ENCODE results near the gene CD79A.

The CD79A gene

DNA sequence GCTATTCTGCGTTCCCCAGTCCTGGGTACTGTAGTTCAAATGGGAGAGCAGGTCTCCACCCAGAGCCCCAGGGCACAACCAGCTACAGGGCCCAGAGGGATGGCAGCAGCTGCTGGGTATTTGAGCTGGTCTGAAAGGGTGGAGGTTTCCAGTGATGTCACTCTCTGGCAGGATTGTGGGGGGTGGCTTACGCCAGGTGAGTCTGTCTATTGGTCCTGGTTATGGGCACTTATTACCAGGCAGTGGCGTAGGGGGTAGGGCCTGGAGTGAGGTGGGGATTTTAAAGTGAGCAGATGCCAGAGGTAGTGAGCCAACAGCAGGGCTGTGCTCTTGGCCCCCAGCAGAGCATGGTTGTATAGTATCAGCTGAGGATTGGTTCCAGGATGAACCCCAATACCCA, 10.8 kb upstream of the CD79A start:
- TF ChIP-seq TAF1 (IDR thresholded peaks at IDR 0.05; ENCODE audit: borderline replicate concordance, insufficient read depth, low read length) (no peak), POLR2AphosphoS5 (IDR thresholded peaks at IDR 0.05; ENCODE audit: low read depth, low read length) (no peak)

- TF ChIP-seq POLR2AphosphoS5 (IDR thresholded peaks at IDR 0.05; ENCODE audit: low read depth, low read length) (no peak), REST (IDR thresholded peaks at IDR 0.05; ENCODE audit: insufficient read depth in 1 of 2, low read depth in 2 of 2, low read length in 2 of 2) (no peak), TAF1 (IDR thresholded peaks at IDR 0.05; ENCODE audit: borderline replicate concordance, insufficient read depth, low read length) (no peak), SIN3A (IDR thresholded peaks at IDR 0.05; ENCODE audit: borderline replicate concordance, insufficient read depth, low read length) (no peak), FOXP2 (optimal IDR thresholded peaks at IDR 0.05; ENCODE audit: borderline replicate concordance, extremely low read depth, extremely low read length, insufficient read depth) (no peak)
These were observed 8.7 kb upstream of the CD79A start for GRCh38 chr19:41868120-41868988.

- no peak for TF ChIP-seq TAF1 (IDR thresholded peaks at IDR 0.05; ENCODE audit: borderline replicate concordance, insufficient read depth, low read length)
- TF ChIP-seq POLR2AphosphoS5 (IDR thresholded peaks at IDR 0.05; ENCODE audit: low read depth, low read length): peak; percentile 14; the same call in 1 of the 2 replicates
These were observed 8.1 kb upstream of the CD79A start for GRCh38 chr19:41868989-41869300.

GRCh38 chr19:41869374-41869955, 7.6 kb upstream of the CD79A start:
- TF ChIP-seq FOXP2 (optimal IDR thresholded peaks at IDR 0.05; ENCODE audit: borderline replicate concordance, extremely low read depth, extremely low read length, insufficient read depth) (no peak), REST (IDR thresholded peaks at IDR 0.05; ENCODE audit: insufficient read depth in 1 of 2, low read depth in 2 of 2, low read length in 2 of 2) (no peak), SIN3A (IDR thresholded peaks at IDR 0.05; ENCODE audit: borderline replicate concordance, insufficient read depth, low read length) (no peak), POLR2AphosphoS5 (IDR thresholded peaks at IDR 0.05; ENCODE audit: low read depth, low read length) (no peak), TAF1 (IDR thresholded peaks at IDR 0.05; ENCODE audit: borderline replicate concordance, insufficient read depth, low read length) (no peak)

GRCh38 chr19:41870401-41870873, 6.6 kb upstream of the CD79A start:
- TF ChIP-seq POLR2AphosphoS5 (IDR thresholded peaks at IDR 0.05; ENCODE audit: low read depth, low read length) (peak; percentile 36; the same call in 1 of the 2 replicates), TAF1 (IDR thresholded peaks at IDR 0.05; ENCODE audit: borderline replicate concordance, insufficient read depth, low read length) (no peak), SIN3A (IDR thresholded peaks at IDR 0.05; ENCODE audit: borderline replicate concordance, insufficient read depth, low read length) (no peak)

DNA sequence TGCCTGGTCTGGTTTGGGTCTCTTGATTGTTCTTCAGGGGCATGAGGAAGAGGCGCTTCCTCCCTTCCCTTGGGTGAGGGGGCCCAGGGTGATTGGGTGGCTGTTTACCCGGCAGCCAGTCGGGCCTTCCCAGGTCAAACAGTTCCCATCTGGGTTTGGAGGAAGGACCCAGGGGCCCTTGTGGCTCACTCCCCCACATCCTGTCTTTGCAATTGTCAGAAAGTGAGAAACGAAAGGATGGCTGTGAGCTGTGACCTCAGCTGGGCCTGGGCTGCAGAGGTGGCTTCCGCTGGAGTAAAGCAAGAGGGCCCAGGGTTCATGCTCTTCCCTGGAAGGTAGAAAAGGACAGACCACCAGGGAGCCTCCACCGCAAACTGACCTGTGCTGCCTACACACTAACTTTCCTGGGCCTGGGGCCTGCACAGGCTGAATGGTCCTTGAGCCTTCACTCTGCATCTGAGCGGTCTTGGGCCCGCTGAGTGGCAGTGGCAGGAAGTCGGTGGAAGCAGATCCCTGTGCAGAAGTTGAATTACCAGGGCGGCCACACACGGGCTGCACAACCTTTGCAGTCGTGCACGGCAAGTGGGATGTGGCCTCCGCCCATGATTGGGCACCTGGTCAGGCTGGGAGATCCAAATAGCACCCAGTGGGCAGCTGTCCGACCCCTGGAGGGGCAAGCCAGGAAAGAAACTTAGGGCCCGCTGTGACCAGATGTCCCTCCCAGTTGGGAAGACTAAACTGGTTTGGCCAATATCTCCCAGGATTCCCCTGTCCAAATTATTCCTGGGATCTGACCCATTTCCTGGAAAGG, 5.3 kb upstream of the CD79A start:
- TF ChIP-seq FOXP2 (optimal IDR thresholded peaks at IDR 0.05; ENCODE audit: borderline replicate concordance, extremely low read depth, extremely low read length, insufficient read depth): no peak
- TF ChIP-seq TAF1 (IDR thresholded peaks at IDR 0.05; ENCODE audit: borderline replicate concordance, insufficient read depth, low read length): peak; percentile 28; the same call in 1 of the 2 replicates
- TF ChIP-seq REST (IDR thresholded peaks at IDR 0.05; ENCODE audit: insufficient read depth in 1 of 2, low read depth in 2 of 2, low read length in 2 of 2): no peak
- TF ChIP-seq SIN3A (IDR thresholded peaks at IDR 0.05; ENCODE audit: borderline replicate concordance, insufficient read depth, low read length): peak; percentile 27; the same call in 1 of the 2 replicates
- peak; percentile 92 for TF ChIP-seq POLR2AphosphoS5 (IDR thresholded peaks at IDR 0.05; ENCODE audit: low read depth, low read length)

Data from PFSK-1 (cell line).